ENCODE measurements around the gene C4orf50.
"Not testable (repeated sequence)": the region's sequence is repeated elsewhere in the genome, so short reads cannot be mapped to it uniquely, and the experiment has no call there.

C4orf50 gene

GRCh38 chr4:6010789-6011188 is 7.4 kb downstream of the C4orf50 start:
- no peaks in the 10 kb centered on the region for H3K4me1 ChIP-seq (ENCODE audit: control insufficient read depth, insufficient read depth, low read length)
- H3K4me3 ChIP-seq (ENCODE audit: low read length): no peak overlapping the region
- H3K27me3 ChIP-seq (ENCODE audit: control insufficient read depth, insufficient read depth, low read length): peaks cover 7% of the 10 kb centered on the region
- no peaks in the 10 kb centered on the region for H3K9me3 ChIP-seq (ENCODE audit: control insufficient read depth, low read length)
- no peaks in the 10 kb centered on the region for H3K36me3 ChIP-seq (ENCODE audit: control insufficient read depth, insufficient read depth, low read length)
- no peak overlapping the region for H3K9ac ChIP-seq (ENCODE audit: low read length)

- peaks cover 7% of the 10 kb centered on the region for H3K27me3 ChIP-seq (ENCODE audit: control insufficient read depth, insufficient read depth, low read length)
- no peak overlapping the region for H3K4me3 ChIP-seq (ENCODE audit: low read length)
Measured at GRCh38 chr4:6009452-6009851, 8.8 kb downstream of the C4orf50 start.

GRCh38 chr4:6008766-6009385 is 9.4 kb downstream of the C4orf50 start:
- Histone ChIP-seq H3K9ac (ENCODE audit: low read length) (no peak overlapping the region), H3K36me3 (ENCODE audit: control insufficient read depth, insufficient read depth, low read length) (no peaks in the 10 kb centered on the region), H3K9me3 (ENCODE audit: control insufficient read depth, low read length) (no peaks in the 10 kb centered on the region), H3K27me3 (ENCODE audit: control insufficient read depth, insufficient read depth, low read length) (peaks cover 7% of the 10 kb centered on the region), H3K4me1 (ENCODE audit: control insufficient read depth, insufficient read depth, low read length) (no peaks in the 10 kb centered on the region), H3K4me3 (ENCODE audit: low read length) (no peak overlapping the region)

More at GRCh38 chr4:6009452-6009851, 8.8 kb downstream of the C4orf50 start:
- Histone ChIP-seq H3K9ac (ENCODE audit: low read length) (no peak overlapping the region), H3K4me1 (ENCODE audit: control insufficient read depth, insufficient read depth, low read length) (no peaks in the 10 kb centered on the region), H3K9me3 (ENCODE audit: control insufficient read depth, low read length) (no peaks in the 10 kb centered on the region), H3K36me3 (ENCODE audit: control insufficient read depth, insufficient read depth, low read length) (no peaks in the 10 kb centered on the region)

- no peaks in the 10 kb centered on the region for H3K36me3 ChIP-seq (ENCODE audit: control insufficient read depth, insufficient read depth, low read length)
- peaks cover 7% of the 10 kb centered on the region for H3K27me3 ChIP-seq (ENCODE audit: control insufficient read depth, insufficient read depth, low read length)
- H3K9ac ChIP-seq (ENCODE audit: low read length): no peak overlapping the region
- no peaks in the 10 kb centered on the region for H3K4me1 ChIP-seq (ENCODE audit: control insufficient read depth, insufficient read depth, low read length)
- no peak overlapping the region for H3K4me3 ChIP-seq (ENCODE audit: low read length)
- no peaks in the 10 kb centered on the region for H3K9me3 ChIP-seq (ENCODE audit: control insufficient read depth, low read length)
Measured at GRCh38 chr4:6008092-6008551, 10.1 kb downstream of the C4orf50 start.

GRCh38 chr4:6005175-6005574 is 13.1 kb downstream of the C4orf50 start:
- H3K36me3 ChIP-seq (ENCODE audit: control insufficient read depth, insufficient read depth, low read length): no peaks in the 10 kb centered on the region
- no peak overlapping the region for H3K4me3 ChIP-seq (ENCODE audit: low read length)
- no peaks in the 10 kb centered on the region for H3K4me1 ChIP-seq (ENCODE audit: control insufficient read depth, insufficient read depth, low read length)
- no peaks in the 10 kb centered on the region for H3K9me3 ChIP-seq (ENCODE audit: control insufficient read depth, low read length)
- H3K9ac ChIP-seq (ENCODE audit: low read length): no peak overlapping the region
- H3K27me3 ChIP-seq (ENCODE audit: control insufficient read depth, insufficient read depth, low read length): peaks cover 3% of the 10 kb centered on the region

- H3K9ac ChIP-seq (ENCODE audit: low read length); H3K27me3 ChIP-seq (ENCODE audit: control insufficient read depth, insufficient read depth, low read length); H3K9me3 ChIP-seq (ENCODE audit: control insufficient read depth, low read length); H3K36me3 ChIP-seq (ENCODE audit: control insufficient read depth, insufficient read depth, low read length); H3K4me1 ChIP-seq (ENCODE audit: control insufficient read depth, insufficient read depth, low read length); H3K4me3 ChIP-seq (ENCODE audit: low read length): not testable (repeated sequence)
Measured at GRCh38 chr4:6003485-6003884, 14.7 kb downstream of the C4orf50 start.

GRCh38 chr4:6002926-6003325 is 15.3 kb downstream of the C4orf50 start:
- no peaks in the 10 kb centered on the region for H3K9me3 ChIP-seq (ENCODE audit: control insufficient read depth, low read length)
- peaks cover 6% of the 10 kb centered on the region for H3K27me3 ChIP-seq (ENCODE audit: control insufficient read depth, insufficient read depth, low read length)
- no peaks in the 10 kb centered on the region for H3K36me3 ChIP-seq (ENCODE audit: control insufficient read depth, insufficient read depth, low read length)
- no peaks in the 10 kb centered on the region for H3K4me1 ChIP-seq (ENCODE audit: control insufficient read depth, insufficient read depth, low read length)
- no peak overlapping the region for H3K9ac ChIP-seq (ENCODE audit: low read length)
- H3K4me3 ChIP-seq (ENCODE audit: low read length): no peak overlapping the region

GRCh38 chr4:6002492-6002833 is 15.8 kb downstream of the C4orf50 start:
- no peaks in the 10 kb centered on the region for H3K4me1 ChIP-seq (ENCODE audit: control insufficient read depth, insufficient read depth, low read length)
- no peak overlapping the region for H3K9ac ChIP-seq (ENCODE audit: low read length)
- no peaks in the 10 kb centered on the region for H3K36me3 ChIP-seq (ENCODE audit: control insufficient read depth, insufficient read depth, low read length)
- H3K27me3 ChIP-seq (ENCODE audit: control insufficient read depth, insufficient read depth, low read length): peaks cover 5% of the 10 kb centered on the region
- H3K4me3 ChIP-seq (ENCODE audit: low read length): no peak overlapping the region
- H3K9me3 ChIP-seq (ENCODE audit: control insufficient read depth, low read length): no peaks in the 10 kb centered on the region

- peaks cover 3% of the 10 kb centered on the region for H3K27me3 ChIP-seq (ENCODE audit: control insufficient read depth, insufficient read depth, low read length)
- no peak overlapping the region for H3K4me3 ChIP-seq (ENCODE audit: low read length)
- H3K36me3 ChIP-seq (ENCODE audit: control insufficient read depth, insufficient read depth, low read length): no peaks in the 10 kb centered on the region
- H3K9me3 ChIP-seq (ENCODE audit: control insufficient read depth, low read length): no peaks in the 10 kb centered on the region
- no peak overlapping the region for H3K9ac ChIP-seq (ENCODE audit: low read length)
- no peaks in the 10 kb centered on the region for H3K4me1 ChIP-seq (ENCODE audit: control insufficient read depth, insufficient read depth, low read length)
Measured at GRCh38 chr4:6001680-6002491, 16.3 kb downstream of the C4orf50 start.

- Histone ChIP-seq H3K36me3 (ENCODE audit: control insufficient read depth, insufficient read depth, low read length) (no peaks in the 10 kb centered on the region), H3K9ac (ENCODE audit: low read length) (no peak overlapping the region), H3K27me3 (ENCODE audit: control insufficient read depth, insufficient read depth, low read length) (peaks cover 3% of the 10 kb centered on the region), H3K4me1 (ENCODE audit: control insufficient read depth, insufficient read depth, low read length) (no peaks in the 10 kb centered on the region), H3K4me3 (ENCODE audit: low read length) (no peak overlapping the region), H3K9me3 (ENCODE audit: control insufficient read depth, low read length) (no peaks in the 10 kb centered on the region)
Measured at GRCh38 chr4:5999830-6000365, 18.3 kb downstream of the C4orf50 start.

GRCh38 chr4:5999356-5999755 is 18.9 kb downstream of the C4orf50 start:
- Histone ChIP-seq H3K36me3 (ENCODE audit: control insufficient read depth, insufficient read depth, low read length) (no peaks in the 10 kb centered on the region), H3K9ac (ENCODE audit: low read length) (no peak overlapping the region), H3K4me1 (ENCODE audit: control insufficient read depth, insufficient read depth, low read length) (no peaks in the 10 kb centered on the region), H3K4me3 (ENCODE audit: low read length) (no peak overlapping the region), H3K9me3 (ENCODE audit: control insufficient read depth, low read length) (no peaks in the 10 kb centered on the region), H3K27me3 (ENCODE audit: control insufficient read depth, insufficient read depth, low read length) (peaks cover 3% of the 10 kb centered on the region)

GRCh38 chr4:5998333-5998936 is 19.8 kb downstream of the C4orf50 start:
- Histone ChIP-seq H3K9ac (ENCODE audit: low read length) (no peak overlapping the region), H3K27me3 (ENCODE audit: control insufficient read depth, insufficient read depth, low read length) (peaks cover 3% of the 10 kb centered on the region), H3K4me3 (ENCODE audit: low read length) (no peak overlapping the region), H3K9me3 (ENCODE audit: control insufficient read depth, low read length) (no peaks in the 10 kb centered on the region), H3K36me3 (ENCODE audit: control insufficient read depth, insufficient read depth, low read length) (no peaks in the 10 kb centered on the region), H3K4me1 (ENCODE audit: control insufficient read depth, insufficient read depth, low read length) (no peaks in the 10 kb centered on the region)
